ENCODE results near the gene FYN. TPM values are rescaled to one million over a fixed set of nuclear protein-coding genes. Genes with fewer than 3 reads are reported as not detected.

Gene FYN
- total and polyA plus RNA-seq, 2 of the 13 experiments (the other 11 are each of a cell fraction or from before 2014, with no cell fraction given) = 15.5 to 24.6 TPM

GRCh38 chr6:111757342-111757741, 115.9 kb downstream of the FYN start (continued):
- TF ChIP-seq FOXK2 (IDR thresholded peaks at IDR 0.05) = no peak
- TF ChIP-seq, protein P1, sequence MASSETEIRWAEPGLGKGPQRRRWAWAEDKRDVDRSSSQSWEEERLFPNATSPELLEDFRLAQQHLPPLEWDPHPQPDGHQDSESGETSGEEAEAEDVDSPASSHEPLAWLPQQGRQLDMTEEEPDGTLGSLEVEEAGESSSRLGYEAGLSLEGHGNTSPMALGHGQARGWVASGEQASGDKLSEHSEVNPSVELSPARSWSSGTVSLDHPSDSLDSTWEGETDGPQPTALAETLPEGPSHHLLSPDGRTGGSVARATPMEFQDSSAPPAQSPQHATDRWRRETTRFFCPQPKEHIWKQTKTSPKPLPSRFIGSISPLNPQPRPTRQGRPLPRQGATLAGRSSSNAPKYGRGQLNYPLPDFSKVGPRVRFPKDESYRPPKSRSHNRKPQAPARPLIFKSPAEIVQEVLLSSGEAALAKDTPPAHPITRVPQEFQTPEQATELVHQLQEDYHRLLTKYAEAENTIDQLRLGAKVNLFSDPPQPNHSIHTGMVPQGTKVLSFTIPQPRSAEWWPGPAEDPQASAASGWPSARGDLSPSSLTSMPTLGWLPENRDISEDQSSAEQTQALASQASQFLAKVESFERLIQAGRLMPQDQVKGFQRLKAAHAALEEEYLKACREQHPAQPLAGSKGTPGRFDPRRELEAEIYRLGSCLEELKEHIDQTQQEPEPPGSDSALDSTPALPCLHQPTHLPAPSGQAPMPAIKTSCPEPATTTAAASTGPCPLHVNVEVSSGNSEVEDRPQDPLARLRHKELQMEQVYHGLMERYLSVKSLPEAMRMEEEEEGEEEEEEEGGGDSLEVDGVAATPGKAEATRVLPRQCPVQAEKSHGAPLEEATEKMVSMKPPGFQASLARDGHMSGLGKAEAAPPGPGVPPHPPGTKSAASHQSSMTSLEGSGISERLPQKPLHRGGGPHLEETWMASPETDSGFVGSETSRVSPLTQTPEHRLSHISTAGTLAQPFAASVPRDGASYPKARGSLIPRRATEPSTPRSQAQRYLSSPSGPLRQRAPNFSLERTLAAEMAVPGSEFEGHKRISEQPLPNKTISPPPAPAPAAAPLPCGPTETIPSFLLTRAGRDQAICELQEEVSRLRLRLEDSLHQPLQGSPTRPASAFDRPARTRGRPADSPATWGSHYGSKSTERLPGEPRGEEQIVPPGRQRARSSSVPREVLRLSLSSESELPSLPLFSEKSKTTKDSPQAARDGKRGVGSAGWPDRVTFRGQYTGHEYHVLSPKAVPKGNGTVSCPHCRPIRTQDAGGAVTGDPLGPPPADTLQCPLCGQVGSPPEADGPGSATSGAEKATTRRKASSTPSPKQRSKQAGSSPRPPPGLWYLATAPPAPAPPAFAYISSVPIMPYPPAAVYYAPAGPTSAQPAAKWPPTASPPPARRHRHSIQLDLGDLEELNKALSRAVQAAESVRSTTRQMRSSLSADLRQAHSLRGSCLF (CRISPR knock-in tag; IDR thresholded peaks at IDR 0.05; ENCODE audit: borderline replicate concordance) = no peak
- TF ChIP-seq POLR2AphosphoS2 (IDR thresholded peaks at IDR 0.05; ENCODE audit: low read depth, low read length) = no peak
- no peak for TF ChIP-seq JDP2 (CRISPR knock-in tag; IDR thresholded peaks at IDR 0.05; ENCODE audit: borderline replicate concordance)
- no peak for TF ChIP-seq STAG1 (CRISPR knock-in tag; IDR thresholded peaks at IDR 0.05)
- TF ChIP-seq KDM4B (CRISPR knock-in tag; IDR thresholded peaks at IDR 0.05) = no peak
- TF ChIP-seq MEIS1 (CRISPR knock-in tag; IDR thresholded peaks at IDR 0.05; ENCODE audit: borderline replicate concordance) = no peak
- TF ChIP-seq CENPT (CRISPR knock-in tag; IDR thresholded peaks at IDR 0.05; ENCODE audit: low read depth) = no peak
- TF ChIP-seq ZNF18 (CRISPR knock-in tag; IDR thresholded peaks at IDR 0.05; ENCODE audit: insufficient replicate concordance) = no peak
- no peak for TF ChIP-seq GFI1 (CRISPR knock-in tag; IDR thresholded peaks at IDR 0.05; ENCODE audit: borderline replicate concordance)

Measured in HepG2 (cell line).